Fibroblast of lung (primary cell): Measurements from ENCODE around the gene SIRT4. TPM values are rescaled to one million over a fixed set of nuclear protein-coding genes. Genes with fewer than 3 reads are reported as not detected.

Experiments
- DNase-seq, 2 donors: peaks; one replicate each; pipeline versions ENCODE4 v3.0.0 to v3.0.0-alpha.2; 2010; ENCODE audit warnings: low read depth in 2 of 2
- H2AFZ ChIP-seq: 2 replicates; pipeline ENCODE4 v1.5.1; 2012; ENCODE audit warnings: low read length, control low read depth, inconsistent platforms
- H3K27ac ChIP-seq: 2 replicates; pipeline ENCODE4 v1.5.1; 2011; ENCODE audit warnings: low read length, control low read depth; ENCODE audit not compliant: insufficient read depth
- H3K27me3 ChIP-seq: 2 replicates; pipeline ENCODE4 v1.5.1; 2011; ENCODE audit warnings: mild to moderate bottlenecking, low read length; ENCODE audit not compliant: control insufficient read depth, insufficient read depth
- H3K36me3 ChIP-seq: 2 replicates; pipeline ENCODE4 v1.5.1; 2011; ENCODE audit warnings: low read length; ENCODE audit not compliant: control insufficient read depth, insufficient read depth
- H3K4me1 ChIP-seq: 2 replicates; pipeline ENCODE4 v1.5.1; 2011; ENCODE audit warnings: low read length; ENCODE audit not compliant: control insufficient read depth, insufficient read depth; ENCODE audit errors: extremely low read depth
- H3K4me2 ChIP-seq: 2 replicates; pipeline ENCODE4 v1.5.1; 2011; ENCODE audit warnings: low read length, control low read depth; ENCODE audit not compliant: insufficient read depth; ENCODE audit errors: extremely low read depth
- H3K4me3 ChIP-seq, 4 experiments: fragments of 200-600 bp in 1 of 4; sonication (generic) in 1 of 4; replicated peaks in 1 of 4; 2 replicates each; pipeline ENCODE4 v1.5.1; 2011 to 2016; ENCODE audit warnings: low read length in 4 of 4, low read depth in 3 of 4, mild to moderate bottlenecking in 3 of 4, control low read depth in 2 of 4, inconsistent platforms in 1 of 4, mixed read lengths in 1 of 4; ENCODE audit not compliant: insufficient read depth in 1 of 4; ENCODE audit errors: control extremely low read depth in 1 of 4
- H3K79me2 ChIP-seq: 2 replicates; pipeline ENCODE4 v1.5.1; 2012; ENCODE audit warnings: mild to moderate bottlenecking, low read length, inconsistent platforms; ENCODE audit not compliant: control insufficient read depth, insufficient read depth
- H3K9ac ChIP-seq: 2 replicates; pipeline ENCODE4 v1.5.1; 2011; ENCODE audit warnings: mild to moderate bottlenecking, low read length, control low read depth; ENCODE audit not compliant: insufficient read depth
- H3K9me3 ChIP-seq: 2 replicates; pipeline ENCODE4 v1.5.1; 2012; ENCODE audit warnings: low read depth, low read length; ENCODE audit not compliant: control insufficient read depth, insufficient read depth
- H4K20me1 ChIP-seq: 2 replicates; pipeline ENCODE4 v1.5.1; 2011; ENCODE audit warnings: low read length; ENCODE audit not compliant: control insufficient read depth, insufficient read depth; ENCODE audit errors: extremely low read depth
- CTCF ChIP-seq, 2 donors: IDR thresholded peaks in 1 of 2; conservative IDR thresholded peaks in 1 of 2; 1 replicate in 1 of 2; 2 replicates in 1 of 2; pipeline ENCODE4 v1.5.1; 2011 to 2012; ENCODE audit warnings: low read length in 2 of 2, control low read depth in 1 of 2, inconsistent platforms in 1 of 2, low read depth in 1 of 2, mild to moderate bottlenecking in 1 of 2
- EZH2 ChIP-seq: IDR thresholded peaks from 2 replicates; pipeline ENCODE4 v1.5.1; 2012; ENCODE audit warnings: low read length, control low read depth, mild to moderate bottlenecking; ENCODE audit errors: missing control alignments
- polyA plus RNA-seq, 2 donors: library from polyadenylated mRNA; depleted of rRNA in 1 of 2; stranded (reverse) in 1 of 2; unstranded in 1 of 2; fragments of >200 nt; gene quantifications; 2 replicates each; pipeline ENCODE4 v1.2.1, GENCODE V29; 2011 to 2012; ENCODE audit warnings: missing spikeins in 1 of 2
- total RNA-seq: library from RNA; depleted of rRNA; stranded (reverse); fragments of >200 nt; gene quantifications from 2 replicates; pipeline ENCODE4 v1.2.1, GENCODE V29; 2014

The SIRT4 gene
- total and polyA plus RNA-seq, 2 donors (not counting 1 experiment from before 2014, with no cell fraction given), result 1.2 to 2.5 TPM

- H4K20me1 ChIP-seq, result no peaks in the 10 kb centered on the region
- no peak for TF ChIP-seq CTCF (conservative IDR thresholded peaks at IDR 0.05 in 1 of 2, IDR thresholded peaks at IDR 0.05 in 1 of 2; ENCODE audit: low read depth in 1 of 2, low read length in 2 of 2)
- no peak for TF ChIP-seq EZH2
- H3K4me2 ChIP-seq, result no peak overlapping the region
- H3K4me1 ChIP-seq, result no peaks in the 10 kb centered on the region
- H3K9me3 ChIP-seq, result no peaks in the 10 kb centered on the region
- DNase-seq, result no peak
- H3K27ac ChIP-seq, result no peak overlapping the region
- no peaks in the 10 kb centered on the region for H3K36me3 ChIP-seq
- H3K79me2 ChIP-seq, result no peaks in the 10 kb centered on the region
- no peak overlapping the region for H2AFZ ChIP-seq
- H3K9ac ChIP-seq, result no peak overlapping the region
- no peak overlapping the region for H3K4me3 ChIP-seq
- no peaks in the 10 kb centered on the region for H3K27me3 ChIP-seq
Observed at GRCh38 chr12:120357104-120357503, 55.0 kb downstream of the SIRT4 start.

DNA sequence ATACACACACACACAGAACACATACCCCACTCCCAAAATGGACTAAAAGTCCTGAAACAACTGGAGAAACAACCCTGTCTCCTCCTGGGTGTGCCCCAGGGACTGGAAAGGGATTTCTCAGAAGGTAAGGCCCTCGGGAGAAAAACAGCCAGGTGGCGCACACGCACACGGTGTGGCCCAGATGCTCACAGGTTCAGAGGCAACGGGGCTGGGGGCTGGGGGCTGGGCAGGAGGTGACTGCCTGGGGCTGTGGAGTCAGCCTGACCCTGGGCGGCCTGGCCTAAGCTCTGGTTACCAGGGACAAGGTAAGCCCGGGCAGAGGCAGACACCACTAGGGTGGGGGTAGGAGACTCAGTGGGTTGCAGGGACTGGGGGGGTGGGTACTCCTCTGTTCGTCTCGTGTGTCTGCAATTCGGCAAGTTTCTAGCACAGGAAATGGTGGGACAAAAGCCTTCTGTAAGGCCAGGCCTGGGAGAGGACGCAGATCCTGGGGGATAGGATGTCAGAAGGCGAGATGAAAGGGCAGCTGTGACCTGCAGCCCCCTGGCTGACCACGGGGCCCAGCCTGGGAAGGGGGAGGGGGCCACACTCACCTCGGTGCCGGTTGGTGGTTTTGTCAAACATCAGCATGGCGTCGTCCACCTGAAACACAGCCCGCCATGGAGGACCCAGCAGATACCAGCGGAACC lies 56.4 kb downstream of the SIRT4 start:
- H3K9me3 ChIP-seq, result no peaks in the 10 kb centered on the region
- no peak overlapping the region for H2AFZ ChIP-seq
- TF ChIP-seq EZH2, result no peak
- no peak for TF ChIP-seq CTCF (conservative IDR thresholded peaks at IDR 0.05 in 1 of 2, IDR thresholded peaks at IDR 0.05 in 1 of 2; ENCODE audit: low read depth in 1 of 2, low read length in 2 of 2)
- no peak for DNase-seq
- H3K27me3 ChIP-seq, result no peaks in the 10 kb centered on the region
- H3K79me2 ChIP-seq, result no peaks in the 10 kb centered on the region
- no peak overlapping the region for H3K4me3 ChIP-seq
- no peaks in the 10 kb centered on the region for H4K20me1 ChIP-seq
- H3K9ac ChIP-seq, result no peak overlapping the region
- no peak overlapping the region for H3K4me2 ChIP-seq
- no peaks in the 10 kb centered on the region for H3K36me3 ChIP-seq
- H3K4me1 ChIP-seq, result no peaks in the 10 kb centered on the region
- no peak overlapping the region for H3K27ac ChIP-seq

DNA sequence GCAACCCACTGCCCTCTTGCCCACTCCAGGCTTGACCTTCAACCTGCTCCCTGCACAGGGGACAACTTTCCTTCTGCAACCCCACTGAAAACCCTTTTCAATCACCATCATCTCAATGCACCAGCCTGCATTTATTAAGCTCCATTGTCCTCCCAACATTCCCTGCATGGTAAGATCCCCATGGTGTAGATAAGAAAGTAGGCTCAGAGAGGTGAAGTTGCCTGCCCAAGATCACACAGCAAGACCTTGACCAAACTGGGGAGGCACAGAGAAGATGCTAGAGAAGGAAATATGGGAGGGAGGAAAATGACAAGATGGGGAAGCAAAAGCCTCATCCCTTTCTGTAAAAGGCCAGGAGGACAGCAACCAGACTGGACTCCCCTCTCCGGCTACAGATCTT lies 57.0 kb downstream of the SIRT4 start:
- no peaks in the 10 kb centered on the region for H4K20me1 ChIP-seq
- no peaks in the 10 kb centered on the region for H3K79me2 ChIP-seq
- TF ChIP-seq EZH2, result no peak
- TF ChIP-seq CTCF (conservative IDR thresholded peaks at IDR 0.05 in 1 of 2, IDR thresholded peaks at IDR 0.05 in 1 of 2; ENCODE audit: low read depth in 1 of 2, low read length in 2 of 2), result no peak

More for the DNA sequence above, 57.0 kb downstream of the SIRT4 start:
- no peak for DNase-seq
- H3K4me3 ChIP-seq, result no peak overlapping the region
- H3K27ac ChIP-seq, result no peak overlapping the region
- H3K4me1 ChIP-seq, result no peaks in the 10 kb centered on the region
- H3K27me3 ChIP-seq, result no peaks in the 10 kb centered on the region
- no peaks in the 10 kb centered on the region for H3K36me3 ChIP-seq
- no peak overlapping the region for H3K9ac ChIP-seq
- H2AFZ ChIP-seq, result no peak overlapping the region
- no peaks in the 10 kb centered on the region for H3K9me3 ChIP-seq
- H3K4me2 ChIP-seq, result no peak overlapping the region
